OCI-LY7 (cell line): ENCODE results near the gene STAG3.

Source experiments
- CTCF ChIP-seq: fragments of 200-600 bp; sonication (generic); conservative IDR thresholded peaks from 2 replicates; pipeline ENCODE4 v1.5.1; 2014; ENCODE audit warnings: mild to moderate bottlenecking, antibody characterized with exemption, low read length, moderate library complexity, mixed read lengths
- EZH2phosphoT487 ChIP-seq: fragments of 200-600 bp; sonication (generic); IDR thresholded peaks from 2 replicates; pipeline ENCODE4 v1.6.1; 2018; ENCODE audit warnings: low read depth, borderline replicate concordance, mild to moderate bottlenecking, mixed run types, antibody characterized with exemption, low read length, moderate library complexity, mixed read lengths

GRCh38 chr7:100220586-100221230 is 43.0 kb downstream of the STAG3 start:
- TF ChIP-seq EZH2phosphoT487 (no peak), CTCF (no peak)
